Spinal cord (tissue), 10 donors: ENCODE data around the gene CUZD1. TPM values are rescaled to one million over a fixed set of nuclear protein-coding genes. Genes with fewer than 3 reads are reported as not detected.

Source experiments
- DNase-seq, 6 donors: peaks; one replicate each; pipeline versions ENCODE4 v3.0.0 to v3.0.0-alpha.2; 2013 to 2015; ENCODE audit warnings: low spot score in 6 of 6, low read depth in 4 of 6
- H3K27ac ChIP-seq: one replicate; pipeline ENCODE4 v1.5.1; 2013; ENCODE audit warnings: low read depth, low read length, control low read depth
- H3K27me3 ChIP-seq: one replicate; pipeline ENCODE4 v1.6.1; 2013; ENCODE audit warnings: low read length; ENCODE audit not compliant: control insufficient read depth, insufficient read depth
- H3K36me3 ChIP-seq: one replicate; pipeline ENCODE4 v1.6.1; 2013; ENCODE audit warnings: low read length; ENCODE audit not compliant: control insufficient read depth, insufficient read depth
- H3K4me1 ChIP-seq: one replicate; pipeline ENCODE4 v1.6.1; 2013; ENCODE audit warnings: low read length; ENCODE audit not compliant: control insufficient read depth, insufficient read depth
- H3K4me3 ChIP-seq: one replicate; pipeline ENCODE4 v1.5.1; 2013; ENCODE audit warnings: low read depth, low read length, control low read depth
- H3K9me3 ChIP-seq: one replicate; pipeline ENCODE4 v1.6.1; 2013; ENCODE audit warnings: low read length; ENCODE audit not compliant: control insufficient read depth, insufficient read depth
- WGBS: methylation state at CpG from one replicate; pipeline ENCODE4 v1.1.5; 2013; ENCODE audit warnings: missing lambda C conversion rate; ENCODE audit not compliant: insufficient coverage; 5-methylcytosine and 5-hydroxymethylcytosine counted together
- polyA plus RNA-seq, 2 donors: library from polyadenylated mRNA; unstranded; fragments of 120-200 nt; gene quantifications; one replicate each; pipeline ENCODE4 v1.2.1, GENCODE V29; 2013; ENCODE audit not compliant: insufficient read length in 2 of 2
- total RNA-seq, 2 donors: library from RNA; depleted of rRNA in 1 of 2; stranded (reverse); fragments of 120-200 nt in 1 of 2; fragments of >200 nt in 1 of 2; gene quantifications; one replicate each; pipeline versions ENCODE4 v1.2.3 to v1.2.4, GENCODE V29; 2013 to 2014
- donor health status: healthy.

CUZD1 gene
- total and polyA plus RNA-seq, 4 donors: 0.69 to 2.0 (median 1.4) TPM

DNA sequence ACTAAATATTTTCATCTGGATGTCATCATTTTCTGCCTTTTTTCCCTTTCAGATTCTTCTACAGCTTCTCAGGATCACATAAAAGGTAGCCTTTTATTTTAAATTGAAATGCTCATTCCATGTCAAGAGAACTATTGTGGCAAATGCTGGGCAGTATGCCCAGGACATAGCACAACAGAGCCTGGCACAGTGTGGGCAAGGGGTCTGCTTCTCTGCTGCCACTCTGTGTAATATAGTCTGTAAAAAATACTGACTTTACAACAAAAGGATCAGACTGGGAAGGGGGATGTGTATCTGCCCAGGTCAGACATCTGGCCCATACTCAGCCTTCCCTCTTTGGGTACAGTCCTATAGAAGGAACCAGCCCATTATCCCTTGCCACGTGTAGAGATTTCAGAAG, 62.7 kb downstream of the CUZD1 start:
- Histone ChIP-seq H3K27ac (no peak overlapping the region), H3K4me1 (peaks cover 4% of the 10 kb centered on the region), H3K9me3 (no peaks in the 10 kb centered on the region), H3K4me3 (no peak overlapping the region), H3K36me3 (no peaks in the 10 kb centered on the region), H3K27me3 (peaks cover 2% of the 10 kb centered on the region)
- WGBS: no CpG with 5 or more reads among the region's 1 CpG
- peak in 4 of 6 donors; percentile 12 to 80 (median 56) for DNase-seq

Other genes with a start within 250 kb of the CUZD1 start
- gene C10orf120, start 146.0 kb downstream of the CUZD1 start, total RNA-seq: not detected
- gene C10orf120, start 146.0 kb downstream of the CUZD1 start, polyA plus RNA-seq: not detected
- gene FAM24B, start 33.7 kb upstream of the CUZD1 start, total RNA-seq: 1 to 10 TPM; 2.6 to 4.9 TPM
- 1 to 10 TPM; 5.8 to 8.5 TPM for gene FAM24B, start 33.7 kb upstream of the CUZD1 start, polyA plus RNA-seq
- gene FAM24A, start 64.8 kb upstream of the CUZD1 start, total RNA-seq: not detected
- not detected for gene FAM24A, start 64.8 kb upstream of the CUZD1 start, polyA plus RNA-seq
- 10 to 100 TPM; 11.2 to 33.7 TPM for gene C10orf88, start 108.4 kb upstream of the CUZD1 start, total RNA-seq
- gene C10orf88, start 108.4 kb upstream of the CUZD1 start, polyA plus RNA-seq: 10 to 100 TPM; 18.4 to 18.8 TPM
- gene PSTK, start 134.5 kb upstream of the CUZD1 start, total RNA-seq: 10 to 100 TPM in 1 of 2 donors, 1 to 10 TPM in 1; 9.0 to 11.6 TPM
- 10 to 100 TPM; 12.3 to 13.6 TPM for gene PSTK, start 134.5 kb upstream of the CUZD1 start, polyA plus RNA-seq
- 10 to 100 TPM in 1 of 2 donors, 1 to 10 TPM in 1; 8.4 to 16.4 TPM for gene IKZF5, start 162.9 kb upstream of the CUZD1 start, total RNA-seq
- 10 to 100 TPM; 17.5 to 22.8 TPM for gene IKZF5, start 162.9 kb upstream of the CUZD1 start, polyA plus RNA-seq
- 10 to 100 TPM; 14.0 to 23.1 TPM for gene ACADSB, start 163.1 kb upstream of the CUZD1 start, total RNA-seq
- gene ACADSB, start 163.1 kb upstream of the CUZD1 start, polyA plus RNA-seq: 10 to 100 TPM; 17.2 to 18.8 TPM